ENCODE results near the gene CASTOR1.

CASTOR1 gene

GRCh38 chr22:30282616-30283046, 6.7 kb downstream of the CASTOR1 start:
- DNase-seq: no peak

GRCh38 chr22:30280505-30280904, 8.8 kb downstream of the CASTOR1 start:
- DNase-seq: no peak

GRCh38 chr22:30279932-30280331, 9.4 kb downstream of the CASTOR1 start:
- DNase-seq: no peak

GRCh38 chr22:30279046-30279788, 10.1 kb downstream of the CASTOR1 start:
- DNase-seq: no peak

- DNase-seq: no peak
Measured at GRCh38 chr22:30277547-30278344, 11.6 kb downstream of the CASTOR1 start.

- DNase-seq: no peak
Measured at GRCh38 chr22:30276039-30276438, 13.3 kb downstream of the CASTOR1 start.

- DNase-seq: peak in 1 of 2 experiments; percentile 36
Measured at GRCh38 chr22:30275625-30276024, 13.7 kb downstream of the CASTOR1 start.

- no peak for DNase-seq
Measured at GRCh38 chr22:30274437-30274812, 14.9 kb downstream of the CASTOR1 start.

- no peak for DNase-seq
Measured at GRCh38 chr22:30273711-30274436, 15.4 kb downstream of the CASTOR1 start.

- no peak for DNase-seq
Measured at GRCh38 chr22:30272781-30273601, 16.3 kb downstream of the CASTOR1 start.

GRCh38 chr22:30270832-30271231, 18.5 kb downstream of the CASTOR1 start:
- no peak for DNase-seq

- no peak for DNase-seq
Measured at GRCh38 chr22:30268331-30268730, 21.0 kb downstream of the CASTOR1 start.

- DNase-seq: peak; percentile 49 to 50
Measured at GRCh38 chr22:30267382-30268302, 21.7 kb downstream of the CASTOR1 start.

GRCh38 chr22:30266445-30267381, 22.6 kb downstream of the CASTOR1 start, which contains the start of gene OSM:
Gene OSM, minus strand, starts transcription at chr22:30266851. Its CDS starts 52 bp downstream, at chr22:30266799.
- DNase-seq: peak in 1 of 2 experiments; percentile 50

GRCh38 chr22:30265823-30266444, 23.4 kb downstream of the CASTOR1 start:
- peak; percentile 78 to 84 for DNase-seq

- DNase-seq: no peak
Measured at GRCh38 chr22:30265131-30265720, 24.1 kb downstream of the CASTOR1 start.

GRCh38 chr22:30263883-30264282, 25.4 kb downstream of the CASTOR1 start:
- no peak for DNase-seq

- DNase-seq: peak; percentile 76 to 82
Measured at GRCh38 chr22:30262917-30263741, 26.2 kb downstream of the CASTOR1 start.

All from activated CD4-positive, alpha-beta T cell treated with anti-CD3 and anti-CD28 coated beads, Interleukin-2, amount 50 U/mL, for 4 hours (primary cell).